ENCODE results near the gene F11. TPM values are rescaled to one million over a fixed set of nuclear protein-coding genes. Genes with fewer than 3 reads are reported as not detected.
"Not testable (repeated sequence)": the region's sequence is repeated elsewhere in the genome, so short reads cannot be mapped to it uniquely, and the experiment has no call there.

The F11 gene
- total RNA-seq, 4 donors from 2014 or later = not detected

DNA sequence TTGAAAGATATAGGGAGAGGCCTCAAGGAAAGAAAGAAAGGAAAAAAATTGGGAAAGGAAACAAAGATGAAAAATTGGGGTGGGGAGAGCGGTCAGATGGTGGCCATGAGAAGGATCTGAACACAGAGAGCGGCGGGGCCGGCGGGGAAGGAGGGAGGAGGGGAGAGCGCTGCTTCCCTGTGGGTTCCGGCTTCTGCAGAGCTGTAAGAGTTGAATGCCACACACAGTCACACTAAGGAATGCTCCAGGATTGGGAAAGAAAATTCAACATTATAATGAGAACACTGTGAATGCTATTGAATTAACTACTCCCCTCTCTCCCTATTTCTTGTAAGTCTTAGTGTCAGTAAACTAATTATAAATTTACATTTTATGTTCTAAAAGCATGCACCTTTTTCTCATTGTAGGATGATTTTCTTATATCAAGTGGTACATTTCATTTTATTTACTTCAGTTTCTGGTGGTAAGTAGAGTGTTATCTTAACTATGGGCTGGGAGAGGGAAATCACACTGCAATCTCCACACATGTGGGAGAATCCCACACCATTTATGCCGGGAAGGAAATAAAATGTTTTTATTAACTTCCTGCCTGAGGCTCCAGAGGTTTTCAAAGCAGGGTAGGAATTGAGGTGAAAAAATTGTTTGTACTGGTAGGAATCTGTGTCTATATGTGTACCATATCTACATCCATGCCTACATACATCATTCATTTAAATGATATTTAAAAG lies 904 bp downstream of the F11 start:
- no peak overlapping the region for H3K4me3 ChIP-seq
- intact Hi-C loops (cut with DNase I) = no loop called here
- no peak for DNase-seq

GRCh38 chr4:186271081-186271678 lies 5.2 kb downstream of the F11 start:
- intact Hi-C loops (cut with DNase I) = no loop called here
- no peak overlapping the region for H3K4me3 ChIP-seq
- H3K36me3 ChIP-seq = no peaks in the 10 kb centered on the region
- H3K9me3 ChIP-seq = no peaks in the 10 kb centered on the region
- DNase-seq = no peak
- no peaks in the 10 kb centered on the region for H3K27me3 ChIP-seq
- H3K4me1 ChIP-seq = no peaks in the 10 kb centered on the region
- H3K27ac ChIP-seq = no peak overlapping the region
- WGBS, 2 donors = 74% methylated on average over 9 of the region's 9 CpGs
- TF ChIP-seq POLR2A (IDR thresholded peaks at IDR 0.05) = no peak
- TF ChIP-seq, protein P1, sequence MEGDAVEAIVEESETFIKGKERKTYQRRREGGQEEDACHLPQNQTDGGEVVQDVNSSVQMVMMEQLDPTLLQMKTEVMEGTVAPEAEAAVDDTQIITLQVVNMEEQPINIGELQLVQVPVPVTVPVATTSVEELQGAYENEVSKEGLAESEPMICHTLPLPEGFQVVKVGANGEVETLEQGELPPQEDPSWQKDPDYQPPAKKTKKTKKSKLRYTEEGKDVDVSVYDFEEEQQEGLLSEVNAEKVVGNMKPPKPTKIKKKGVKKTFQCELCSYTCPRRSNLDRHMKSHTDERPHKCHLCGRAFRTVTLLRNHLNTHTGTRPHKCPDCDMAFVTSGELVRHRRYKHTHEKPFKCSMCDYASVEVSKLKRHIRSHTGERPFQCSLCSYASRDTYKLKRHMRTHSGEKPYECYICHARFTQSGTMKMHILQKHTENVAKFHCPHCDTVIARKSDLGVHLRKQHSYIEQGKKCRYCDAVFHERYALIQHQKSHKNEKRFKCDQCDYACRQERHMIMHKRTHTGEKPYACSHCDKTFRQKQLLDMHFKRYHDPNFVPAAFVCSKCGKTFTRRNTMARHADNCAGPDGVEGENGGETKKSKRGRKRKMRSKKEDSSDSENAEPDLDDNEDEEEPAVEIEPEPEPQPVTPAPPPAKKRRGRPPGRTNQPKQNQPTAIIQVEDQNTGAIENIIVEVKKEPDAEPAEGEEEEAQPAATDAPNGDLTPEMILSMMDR (IDR thresholded peaks at IDR 0.05) = no peak

More for the DNA sequence above, 904 bp downstream of the F11 start:
- Histone ChIP-seq H3K36me3 (no peaks in the 10 kb centered on the region), H3K27ac (no peak overlapping the region), H3K27me3 (no peaks in the 10 kb centered on the region), H3K4me1 (no peaks in the 10 kb centered on the region), H3K9me3 (no peaks in the 10 kb centered on the region)
- WGBS, 2 donors = 47 to 51% methylated on average over 8 of the region's 8 CpGs
- no peak for TF ChIP-seq POLR2A (IDR thresholded peaks at IDR 0.05)
- TF ChIP-seq, protein P1 (IDR thresholded peaks at IDR 0.05) = no peak

- H3K4me3 ChIP-seq = no peak overlapping the region
- intact Hi-C loops (cut with DNase I) = no loop called here
- no peaks in the 10 kb centered on the region for H3K27me3 ChIP-seq
- no peak for TF ChIP-seq POLR2A (IDR thresholded peaks at IDR 0.05)
- TF ChIP-seq, protein P1 (IDR thresholded peaks at IDR 0.05) = no peak
- WGBS, 2 donors = 50 to 66% methylated on average over 4 of the region's 4 CpGs
- no peaks in the 10 kb centered on the region for H3K4me1 ChIP-seq
- H3K9me3 ChIP-seq = no peaks in the 10 kb centered on the region
- no peak for DNase-seq
- H3K27ac ChIP-seq = no peak overlapping the region
- no peaks in the 10 kb centered on the region for H3K36me3 ChIP-seq
Observed at GRCh38 chr4:186272699-186273391, 6.9 kb downstream of the F11 start.

DNA sequence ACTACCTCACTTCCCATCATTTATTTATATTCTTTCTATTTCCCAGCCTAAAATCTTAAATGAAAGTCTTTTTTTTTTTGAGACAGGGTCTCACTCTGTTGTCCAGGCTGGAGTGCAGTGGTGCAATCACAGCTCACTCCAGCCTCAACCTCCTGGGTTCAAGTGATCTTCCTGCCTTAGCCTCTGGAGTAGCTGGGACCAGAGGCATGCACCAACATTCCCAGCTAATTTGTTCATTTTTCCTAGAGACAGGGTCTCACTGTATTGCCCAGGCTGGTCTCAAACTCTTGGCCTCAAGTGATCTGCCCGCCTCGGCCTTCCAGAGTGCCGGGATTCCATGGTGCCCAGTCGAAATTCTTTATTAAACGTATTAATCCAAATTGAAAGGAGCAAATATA lies 7.4 kb downstream of the F11 start:
- H3K4me3 ChIP-seq; DNase-seq; H3K4me1 ChIP-seq; H3K9me3 ChIP-seq; intact Hi-C loops (cut with DNase I); H3K27ac ChIP-seq; H3K27me3 ChIP-seq; H3K36me3 ChIP-seq: not testable (repeated sequence)
- WGBS, 2 donors = 83 to 85% methylated on average over 5 of the region's 5 CpGs

DNA sequence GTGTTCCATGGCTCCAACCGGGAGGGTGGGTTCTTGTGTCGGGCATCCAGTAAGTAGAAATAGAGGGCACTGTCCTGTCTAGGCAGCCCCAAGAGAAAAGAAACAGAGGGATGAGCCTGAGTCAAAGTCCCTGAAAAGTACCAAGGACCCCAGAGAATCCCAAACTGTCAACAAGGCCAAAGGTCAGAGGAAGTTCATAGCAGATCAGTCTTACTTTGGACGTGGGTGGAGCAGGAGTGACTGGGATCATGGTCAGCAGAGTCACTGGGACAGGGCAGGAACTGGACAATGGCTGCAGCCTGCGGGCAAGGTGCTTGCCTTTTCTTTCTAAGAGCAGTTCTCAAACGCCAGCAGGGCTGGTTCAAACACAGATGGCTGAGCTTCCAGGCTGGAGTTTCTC lies 17.3 kb downstream of the F11 start:
- H3K9me3 ChIP-seq = no peaks in the 10 kb centered on the region
- WGBS, 2 donors = 66 to 75% methylated on average over 2 to 4 of the region's 5 CpGs
- intact Hi-C loops (cut with DNase I) = no loop called here
- no peaks in the 10 kb centered on the region for H3K27me3 ChIP-seq
- no peak for DNase-seq
- no peaks in the 10 kb centered on the region for H3K4me1 ChIP-seq
- TF ChIP-seq, protein P1 (IDR thresholded peaks at IDR 0.05) = no peak
- TF ChIP-seq POLR2A (IDR thresholded peaks at IDR 0.05) = no peak
- H3K27ac ChIP-seq = no peak overlapping the region
- H3K36me3 ChIP-seq = no peaks in the 10 kb centered on the region
- H3K4me3 ChIP-seq = no peak overlapping the region

Data from esophagus squamous epithelium (tissue), 5 donors.